HG03571 (cell line): ENCODE results near the gene PLAC9.

Source experiments
- ATAC-seq: cut with Tn5 transposase; IDR thresholded peaks from one replicate; pipeline ENCODE4 v1.9.1; 2021; ENCODE audit not compliant: unreplicated experiment

The PLAC9 gene

DNA sequence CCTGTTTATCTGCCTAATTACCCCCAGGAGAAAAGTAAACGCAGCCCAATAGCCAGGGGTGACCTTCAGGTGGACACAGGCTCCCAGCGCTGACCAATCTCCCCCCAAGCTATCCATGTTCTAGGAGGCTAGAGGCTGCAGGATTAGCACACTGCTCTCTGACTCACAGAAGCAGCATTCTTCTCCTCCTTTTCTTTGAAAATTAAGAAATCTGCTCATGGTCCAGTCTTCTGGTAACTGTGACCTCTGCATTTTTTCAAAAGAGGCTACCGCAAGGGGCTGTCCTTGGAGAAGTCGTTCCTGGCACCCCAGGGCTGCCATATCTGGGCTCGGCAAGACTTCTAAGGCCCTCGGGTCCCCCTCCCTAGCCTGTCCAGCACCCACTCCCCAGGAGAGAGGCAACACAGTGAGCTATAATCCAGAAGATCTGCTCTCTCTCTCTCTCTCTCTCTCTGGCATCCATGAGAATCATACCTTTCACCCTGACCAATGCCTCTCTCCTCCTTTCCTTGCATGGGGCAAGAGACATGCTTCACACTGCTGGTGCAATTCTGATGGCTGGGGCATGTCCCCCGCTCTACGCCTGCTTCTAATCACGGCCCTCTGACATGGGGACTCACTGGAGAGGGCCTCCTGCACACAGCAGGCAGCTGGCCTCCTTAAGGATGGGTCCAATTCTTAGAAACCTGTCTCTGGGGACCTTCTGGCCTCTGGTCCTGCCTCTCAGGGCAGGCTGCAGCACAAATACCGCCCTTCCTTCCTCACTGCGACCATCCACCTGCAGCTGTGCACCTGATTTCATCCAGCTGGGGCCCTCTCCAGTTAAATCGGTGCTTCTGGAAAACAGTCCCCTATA lies 45.5 kb downstream of the PLAC9 start:
- no peak for ATAC-seq

DNA sequence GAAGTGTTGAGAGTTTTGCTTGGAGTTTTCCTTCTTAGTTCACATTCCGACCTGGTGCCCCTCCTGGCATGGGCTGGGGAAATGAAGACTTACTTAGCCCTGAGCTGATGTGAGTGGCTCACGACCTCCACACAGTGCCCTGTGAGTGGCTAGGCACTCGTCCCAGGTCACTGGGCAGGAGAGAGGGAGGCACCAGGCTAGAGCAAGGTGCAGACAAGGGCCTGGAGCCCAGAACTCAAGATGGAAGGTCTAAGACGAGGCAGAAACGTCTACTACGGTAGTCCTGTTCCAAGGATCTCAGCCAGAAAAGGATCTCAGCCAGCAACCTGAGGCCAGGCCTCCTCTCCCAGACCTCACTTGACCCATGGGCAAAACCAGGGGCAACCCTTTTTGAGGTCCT lies 50.5 kb downstream of the PLAC9 start:
- no peak for ATAC-seq

DNA sequence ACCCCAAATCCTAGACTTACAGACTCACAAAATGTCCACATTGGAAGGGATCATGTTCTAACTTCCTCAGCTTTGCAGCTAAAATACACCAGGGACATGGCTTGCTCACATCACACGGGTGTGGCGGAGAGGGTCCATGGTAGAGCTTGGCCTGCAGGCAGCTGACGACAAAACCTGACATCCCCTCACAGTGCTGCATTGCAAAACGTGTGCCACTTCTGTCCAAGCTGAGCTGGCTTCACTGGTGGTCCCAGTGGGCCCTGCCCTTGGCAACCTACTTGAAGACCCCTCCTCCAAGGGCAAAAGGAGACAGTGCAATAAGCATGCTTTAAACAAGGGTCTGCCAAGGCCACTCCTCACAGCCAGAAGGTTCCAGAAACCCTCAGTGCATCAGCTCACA lies 50.9 kb downstream of the PLAC9 start:
- ATAC-seq, result no peak

DNA sequence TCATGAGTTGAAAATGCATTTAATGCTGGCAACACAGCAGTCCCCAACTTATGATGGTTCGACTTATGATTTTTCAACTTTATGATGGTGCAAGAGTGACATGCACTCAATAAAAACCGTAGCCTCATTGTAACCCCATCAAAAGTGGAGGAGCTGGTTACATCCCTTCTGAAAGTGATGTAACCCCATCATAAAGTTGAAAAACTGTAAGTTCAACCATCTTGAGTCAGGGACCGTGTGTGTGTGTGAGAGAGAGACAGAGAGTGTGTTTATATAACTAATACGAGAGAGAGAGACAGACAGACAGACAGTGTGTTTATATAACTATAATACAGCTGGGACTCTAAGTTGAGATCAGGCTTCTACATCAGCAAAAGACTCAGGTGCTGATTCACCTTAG lies 51.8 kb downstream of the PLAC9 start:
- no peak for ATAC-seq

DNA sequence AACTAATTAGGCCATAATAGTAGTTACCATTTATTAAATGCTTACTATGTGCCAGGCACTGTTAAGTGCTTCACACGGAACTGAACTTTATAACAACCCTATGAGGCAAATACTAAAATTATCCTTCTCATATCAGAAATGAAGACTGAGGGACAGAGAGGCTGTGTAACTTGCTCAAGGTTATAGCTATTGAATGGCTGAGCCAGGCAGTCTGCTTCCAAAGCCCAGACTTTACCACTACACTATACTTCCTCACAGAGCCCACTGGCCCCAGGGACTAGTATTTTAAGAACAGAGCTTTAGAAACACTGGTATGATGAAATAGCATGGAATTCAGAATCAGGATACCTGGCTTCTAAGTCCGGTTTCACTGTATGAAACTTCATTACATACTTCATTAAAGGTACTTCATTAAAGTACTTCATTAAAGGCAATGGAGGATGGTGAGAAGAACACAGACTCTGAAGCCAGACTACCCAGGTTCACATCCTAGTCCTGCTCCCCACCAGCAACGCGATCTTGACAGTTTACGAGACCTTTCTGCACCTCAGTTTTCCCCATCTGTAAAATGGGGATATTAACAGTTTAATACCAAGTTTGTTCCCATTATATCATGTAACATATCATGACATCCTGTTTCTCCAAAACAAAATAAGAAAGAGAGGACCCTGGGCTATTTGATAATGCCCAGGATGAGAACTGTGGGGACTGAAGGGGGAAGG lies 53.2 kb downstream of the PLAC9 start:
- ATAC-seq, result no peak

DNA sequence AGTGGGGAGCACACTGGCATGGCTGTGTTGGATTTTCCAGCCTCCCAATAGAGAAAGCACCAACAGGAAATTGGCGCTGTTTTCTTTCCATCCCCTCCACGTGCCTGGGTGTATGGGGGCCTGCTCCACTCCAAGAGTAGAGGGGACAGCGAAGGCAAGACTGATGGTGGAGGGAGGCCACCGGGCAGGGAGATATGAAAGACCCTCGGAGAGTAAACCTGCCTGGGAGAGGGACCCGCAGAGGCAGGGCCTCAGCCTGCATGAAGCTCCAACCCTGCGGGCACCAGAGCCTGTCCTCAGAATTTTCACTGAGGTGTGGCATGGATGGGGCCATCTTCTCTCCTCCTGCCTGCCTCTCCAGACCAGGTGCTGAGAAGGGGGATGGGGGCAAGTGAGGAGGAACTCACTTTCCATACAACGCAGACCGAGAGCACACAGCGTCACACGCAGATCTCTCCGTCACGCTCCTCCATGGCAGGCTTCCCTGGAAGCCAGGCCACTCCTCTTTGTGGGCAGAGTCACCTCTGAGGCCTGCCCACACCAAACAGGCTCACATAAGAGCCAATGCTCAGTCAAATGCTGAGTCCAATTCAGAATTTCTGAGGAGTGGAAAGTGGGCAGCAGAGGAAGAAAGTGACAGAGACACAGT lies 54.0 kb downstream of the PLAC9 start:
- no peak for ATAC-seq

DNA sequence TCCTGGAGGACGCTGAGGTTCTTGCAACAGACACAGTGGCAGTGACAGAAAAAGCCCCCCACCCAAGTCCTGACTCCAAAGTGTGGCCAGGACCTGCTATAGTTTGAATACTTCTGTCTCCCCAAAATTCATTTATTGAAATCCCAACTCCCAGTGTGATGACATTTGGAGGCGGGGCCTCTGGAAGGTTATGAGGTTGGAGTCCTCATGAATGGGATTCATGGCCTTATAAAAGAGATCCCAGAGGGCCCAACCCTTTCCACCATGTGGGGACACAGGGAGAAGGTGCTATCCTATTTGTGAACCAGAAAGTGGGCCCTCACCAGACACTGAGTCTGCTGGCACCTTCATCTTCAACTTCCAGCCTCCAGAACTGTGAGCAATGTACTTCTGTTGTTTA lies 54.5 kb downstream of the PLAC9 start:
- ATAC-seq, result no peak

DNA sequence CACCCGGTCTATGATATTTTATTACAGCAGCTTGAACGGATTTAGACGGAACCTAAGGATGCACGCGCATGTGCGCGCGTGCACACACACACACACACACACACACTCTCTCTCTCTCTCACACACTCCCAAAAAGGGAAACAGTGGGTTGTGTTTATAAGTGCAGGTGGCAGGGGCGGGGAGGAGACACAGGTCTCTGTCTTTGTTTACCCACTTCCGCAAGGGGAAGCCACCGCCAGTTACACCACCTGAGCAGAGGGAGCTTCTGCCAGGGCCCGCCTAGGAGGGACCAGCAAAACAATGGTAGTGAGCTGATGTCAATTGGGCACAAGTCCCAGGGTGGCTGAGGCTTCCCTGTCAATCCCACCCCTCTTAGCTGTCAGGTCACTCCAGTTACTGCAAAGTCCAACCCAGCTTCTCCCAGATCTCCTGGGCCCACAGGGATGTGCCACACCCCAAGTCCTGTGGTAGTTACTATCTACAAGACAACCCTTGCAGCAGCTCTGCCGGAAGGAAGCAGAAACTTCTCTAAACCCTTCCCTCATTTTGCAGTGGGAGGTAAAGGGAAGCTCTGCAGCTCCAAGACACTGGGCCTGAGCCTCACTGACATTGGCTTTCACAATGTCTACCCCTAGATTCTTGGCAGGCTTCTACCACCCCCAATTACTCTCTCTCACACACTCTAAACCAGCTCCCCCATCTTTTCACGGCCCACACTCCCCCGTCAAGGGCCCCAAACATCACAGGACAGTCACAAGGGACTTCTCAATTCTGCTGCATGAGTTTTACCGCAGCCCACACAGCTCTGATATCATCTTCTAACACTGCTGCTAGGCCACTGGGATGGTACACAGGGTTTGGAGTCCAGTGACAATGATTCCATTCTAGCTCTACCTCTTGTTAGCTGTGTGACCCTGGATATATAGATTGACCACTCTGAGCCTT lies 55.2 kb downstream of the PLAC9 start:
- ATAC-seq, result peak; percentile 87

DNA sequence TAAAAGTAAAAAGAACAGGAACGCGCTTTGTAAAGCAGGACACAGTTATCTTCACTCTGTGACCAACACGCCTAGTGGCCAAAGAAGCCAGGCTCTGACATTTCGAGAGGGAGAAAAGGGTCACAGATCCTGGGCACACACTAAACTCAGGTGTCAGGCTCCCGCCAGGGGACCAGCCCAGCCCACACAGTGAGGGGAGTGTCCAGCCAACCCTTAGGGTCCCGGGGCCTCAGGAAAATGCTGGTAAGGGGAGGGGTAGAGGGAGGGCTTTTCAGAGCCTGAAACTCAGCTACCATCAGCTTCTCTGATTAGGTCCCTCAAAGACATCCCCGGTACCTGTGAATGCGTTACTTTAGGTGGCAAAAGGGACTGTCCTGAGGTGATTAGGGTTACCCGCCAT lies 56.2 kb downstream of the PLAC9 start:
- ATAC-seq, result no peak

DNA sequence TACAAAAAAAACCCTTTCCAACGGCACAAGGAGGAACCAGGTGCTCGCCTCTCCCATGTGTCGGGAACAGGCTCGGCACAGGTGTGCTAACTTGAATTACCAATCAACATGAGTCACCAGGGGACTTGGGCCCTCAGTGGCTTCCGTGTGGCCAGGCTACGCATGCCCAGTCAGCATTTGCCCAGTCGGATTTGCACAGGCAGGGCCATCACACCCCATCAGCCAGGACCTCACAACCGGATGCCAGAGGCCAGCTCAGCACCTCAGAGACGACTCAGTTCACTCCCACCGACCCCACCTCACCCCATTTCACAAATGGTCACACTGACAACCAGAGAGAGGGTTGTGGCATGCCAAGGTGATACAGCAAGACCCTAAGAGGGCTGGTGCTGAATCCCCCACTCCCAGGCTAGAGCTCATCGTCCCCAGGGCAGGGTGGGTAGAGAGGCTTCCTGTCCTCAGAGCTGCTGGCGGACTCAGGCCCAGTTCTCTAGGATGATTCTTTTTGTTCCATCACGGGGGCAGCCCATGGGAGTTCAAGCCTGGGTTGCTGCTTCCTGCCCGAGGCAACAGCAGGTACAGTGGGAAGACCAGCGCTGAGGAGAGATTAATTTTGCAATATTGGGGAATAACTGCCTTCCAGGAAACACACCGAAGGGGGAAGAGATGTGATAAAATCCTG lies 59.2 kb downstream of the PLAC9 start:
- ATAC-seq, result no peak

DNA sequence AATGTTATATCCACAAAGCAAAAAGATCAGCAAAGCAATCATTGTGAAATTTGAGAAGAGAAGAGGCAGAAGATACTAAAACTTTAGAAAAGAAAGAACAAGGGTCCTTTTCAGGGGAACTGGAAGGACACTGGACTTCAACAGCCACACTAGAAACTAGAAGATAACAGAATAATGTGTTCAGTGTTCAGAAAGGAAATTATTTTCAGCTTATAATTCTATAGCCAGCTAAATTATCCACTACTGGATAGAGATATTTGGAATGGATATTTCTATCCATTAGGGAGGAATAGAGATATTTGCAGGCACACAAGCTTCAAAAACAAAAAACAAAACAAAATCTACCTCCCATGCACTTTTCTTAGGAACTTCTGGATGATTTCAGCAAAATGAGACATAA lies 60.0 kb downstream of the PLAC9 start:
- no peak for ATAC-seq

DNA sequence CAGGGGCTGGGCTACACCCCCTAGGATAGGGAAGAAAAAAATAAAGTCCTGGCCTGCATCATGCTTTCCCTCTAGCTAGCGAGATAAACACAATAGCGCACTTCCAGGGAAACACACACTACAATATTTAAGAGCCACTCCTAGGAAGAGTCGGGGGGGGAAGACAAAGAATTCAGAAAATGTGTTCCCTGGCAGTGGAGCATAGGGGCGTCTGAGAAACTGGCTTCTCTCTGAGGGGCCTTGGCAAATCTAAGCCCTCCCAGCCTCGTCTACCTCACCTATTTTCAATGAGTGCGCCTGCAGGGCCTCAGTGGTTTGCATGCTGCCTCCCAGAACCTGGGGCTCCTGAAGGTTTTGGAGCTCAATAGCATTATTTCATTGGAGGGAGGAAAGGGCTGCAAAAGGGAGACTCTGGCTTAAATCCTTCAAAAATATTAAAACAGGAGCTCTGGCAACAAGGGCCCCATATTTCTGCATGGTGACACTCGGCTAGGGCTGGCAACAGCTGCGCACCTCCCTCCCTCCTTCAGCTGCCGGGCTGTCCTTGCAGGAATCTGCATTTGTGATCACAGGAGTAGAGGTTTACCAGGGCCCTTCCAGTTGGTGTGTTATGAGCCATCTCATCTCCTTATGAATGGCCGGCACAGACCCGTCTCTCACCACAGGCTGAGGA lies 62.0 kb downstream of the PLAC9 start:
- ATAC-seq, result no peak
